Measurements from ENCODE around the gene TEPSIN. TPM values are rescaled to one million over a fixed set of nuclear protein-coding genes. Genes with fewer than 3 reads are reported as not detected.

The TEPSIN gene
- total RNA-seq, 4 donors from 2014 or later: 16.7 to 42.9 (median 23.3) TPM

GRCh38 chr17:81193470-81194224, 45.2 kb downstream of the TEPSIN start:
- TF ChIP-seq CTCF (IDR thresholded peaks at IDR 0.05): no peak
- TF ChIP-seq POLR2A (IDR thresholded peaks at IDR 0.05): no peak
- H3K9me3 ChIP-seq: no peaks in the 10 kb centered on the region
- H3K4me1 ChIP-seq: peaks cover 0 to 17% (median 0%) of the 10 kb centered on the region in 3 donors
- H3K36me3 ChIP-seq: peaks cover 0 to 45% (median 0%) of the 10 kb centered on the region in 3 donors
- H3K4me3 ChIP-seq: no peak overlapping the region
- WGBS, 2 donors: 92 to 95% methylated on average over 8 to 15 of the region's 38 CpGs
- H3K27ac ChIP-seq: no peak overlapping the region
- no peaks in the 10 kb centered on the region for H3K27me3 ChIP-seq
- intact Hi-C loops (cut with DNase I): no loop called here
- DNase-seq: no peak

GRCh38 chr17:81193051-81193410, 45.8 kb downstream of the TEPSIN start:
- H3K4me1 ChIP-seq: peaks cover 0 to 17% (median 0%) of the 10 kb centered on the region in 3 donors
- intact Hi-C loops (cut with DNase I): no loop called here
- H3K27me3 ChIP-seq: no peaks in the 10 kb centered on the region
- 58% methylated on average over 3 of the region's 17 CpGs; no CpG with 5 or more reads in 1 of the 2 donors for WGBS, 2 donors
- TF ChIP-seq POLR2A (IDR thresholded peaks at IDR 0.05) (no peak), CTCF (IDR thresholded peaks at IDR 0.05) (no peak)
- H3K4me3 ChIP-seq: no peak overlapping the region
- DNase-seq: no peak
- no peak overlapping the region for H3K27ac ChIP-seq
- peaks cover 0 to 43% (median 0%) of the 10 kb centered on the region in 3 donors for H3K36me3 ChIP-seq
- no peaks in the 10 kb centered on the region for H3K9me3 ChIP-seq

- no peak for DNase-seq
- Histone ChIP-seq H3K9me3 (no peaks in the 10 kb centered on the region), H3K27ac (no peak overlapping the region), H3K36me3 (peaks cover 0 to 38% (median 0%) of the 10 kb centered on the region in 3 donors), H3K4me3 (no peak overlapping the region), H3K27me3 (no peaks in the 10 kb centered on the region), H3K4me1 (peaks cover 0 to 16% (median 0%) of the 10 kb centered on the region in 3 donors)
- 54 to 88% methylated on average over 5 to 9 of the region's 34 CpGs for WGBS, 2 donors
- intact Hi-C loops (cut with DNase I): no loop called here
- no peak for TF ChIP-seq CTCF (IDR thresholded peaks at IDR 0.05)
- no peak for TF ChIP-seq POLR2A (IDR thresholded peaks at IDR 0.05)
Measured at GRCh38 chr17:81192386-81193050, 46.3 kb downstream of the TEPSIN start.

GRCh38 chr17:81191646-81192045, 47.2 kb downstream of the TEPSIN start:
- Histone ChIP-seq H3K4me3 (no peak overlapping the region), H3K27me3 (no peaks in the 10 kb centered on the region), H3K27ac (no peak overlapping the region), H3K36me3 (peaks cover 0 to 29% (median 0%) of the 10 kb centered on the region in 3 donors), H3K9me3 (no peaks in the 10 kb centered on the region), H3K4me1 (peaks cover 0 to 10% (median 0%) of the 10 kb centered on the region in 3 donors)
- intact Hi-C loops (cut with DNase I): no loop called here
- TF ChIP-seq CTCF (IDR thresholded peaks at IDR 0.05) (no peak), POLR2A (IDR thresholded peaks at IDR 0.05) (no peak)
- no peak for DNase-seq
- no CpG with 5 or more reads among the region's 14 CpGs for WGBS, 2 donors

GRCh38 chr17:81191116-81191515, 47.7 kb downstream of the TEPSIN start:
- WGBS, 2 donors: 98 to 100% methylated on average over 4 to 8 of the region's 20 CpGs
- Histone ChIP-seq H3K4me3 (no peak overlapping the region), H3K9me3 (no peaks in the 10 kb centered on the region), H3K27ac (no peak overlapping the region), H3K4me1 (peaks cover 0 to 6% (median 0%) of the 10 kb centered on the region in 3 donors), H3K36me3 (peaks cover 0 to 25% (median 0%) of the 10 kb centered on the region in 3 donors), H3K27me3 (peaks cover 0 to 2% (median 0%) of the 10 kb centered on the region in 4 donors)
- DNase-seq: no peak
- intact Hi-C loops (cut with DNase I): no loop called here
- TF ChIP-seq POLR2A (IDR thresholded peaks at IDR 0.05): no peak
- no peak for TF ChIP-seq CTCF (IDR thresholded peaks at IDR 0.05)

Measured in esophagus squamous epithelium (tissue), 5 donors.